GM18517 (cell line): Measurements from ENCODE around the gene CDC6.

Experiments
- ATAC-seq: cut with Tn5 transposase; IDR thresholded peaks from one replicate; pipeline ENCODE4 v1.9.1; 2021; ENCODE audit warnings: mild to moderate bottlenecking, moderate library complexity; ENCODE audit not compliant: unreplicated experiment

The CDC6 gene

GRCh38 chr17:40322358-40323315 lies 35.0 kb downstream of the CDC6 start:
- peak; percentile 38 for ATAC-seq

GRCh38 chr17:40323391-40324381 lies 36.0 kb downstream of the CDC6 start:
- no peak for ATAC-seq

GRCh38 chr17:40325156-40326013 lies 37.7 kb downstream of the CDC6 start:
- no peak for ATAC-seq

- no peak for ATAC-seq
These were observed 38.5 kb downstream of the CDC6 start for GRCh38 chr17:40326014-40326831.

GRCh38 chr17:40326832-40327199 lies 39.1 kb downstream of the CDC6 start:
- ATAC-seq: no peak

GRCh38 chr17:40327244-40327729 lies 39.6 kb downstream of the CDC6 start:
- ATAC-seq: no peak

- ATAC-seq: no peak
These were observed 40.2 kb downstream of the CDC6 start for GRCh38 chr17:40327735-40328385.

- ATAC-seq: no peak
These were observed 40.7 kb downstream of the CDC6 start for GRCh38 chr17:40328386-40328766.

GRCh38 chr17:40329839-40330794 lies 42.4 kb downstream of the CDC6 start:
- ATAC-seq: no peak

GRCh38 chr17:40330850-40331470 lies 43.3 kb downstream of the CDC6 start:
- no peak for ATAC-seq

GRCh38 chr17:40331743-40332641 lies 44.3 kb downstream of the CDC6 start:
- no peak for ATAC-seq

- no peak for ATAC-seq
These were observed 46.2 kb downstream of the CDC6 start for GRCh38 chr17:40333781-40334448.

- no peak for ATAC-seq
These were observed 47.9 kb downstream of the CDC6 start for GRCh38 chr17:40335620-40336019.

- ATAC-seq: no peak
These were observed 49.7 kb downstream of the CDC6 start for GRCh38 chr17:40337351-40337750.

- no peak for ATAC-seq
These were observed 50.4 kb downstream of the CDC6 start for GRCh38 chr17:40338058-40338457.
